ENCODE measurements around the gene KIFC3.

KIFC3 gene

DNA sequence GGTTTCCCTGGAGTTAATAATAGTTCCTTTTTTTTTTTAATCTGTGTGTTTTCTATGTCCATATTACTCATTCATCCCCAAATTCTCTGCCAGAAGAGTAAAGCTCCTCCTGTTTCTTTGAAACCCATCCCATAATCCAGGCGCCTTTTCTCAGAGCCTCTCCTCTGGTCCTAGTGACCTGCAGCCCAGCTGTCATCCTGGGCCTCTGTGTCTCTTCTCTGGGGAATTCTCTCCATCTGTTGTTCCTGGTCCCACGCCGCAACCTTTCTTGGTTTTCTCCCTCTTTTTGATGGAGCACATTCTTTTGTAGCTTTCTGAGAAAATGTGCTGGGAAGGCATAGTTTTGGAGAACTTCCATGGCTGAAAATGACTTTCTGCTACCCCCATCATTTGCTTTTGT, 56.5 kb downstream of the KIFC3 start:
- no peak overlapping the region for H3K23ac ChIP-seq (ENCODE audit: low read length)
- no peak overlapping the region for H3K27ac ChIP-seq (ENCODE audit: low read depth, low read length)
- no peak overlapping the region for H3K56ac ChIP-seq (ENCODE audit: low read length)
- H4K8ac ChIP-seq (ENCODE audit: low read depth, low read length), result no peak overlapping the region
- no peak overlapping the region for H3K4me2 ChIP-seq (ENCODE audit: low read length)
- H3K36me3 ChIP-seq (ENCODE audit: control insufficient read depth, insufficient read depth, low read length), result no peaks in the 10 kb centered on the region
- no peaks in the 10 kb centered on the region for H3K4me1 ChIP-seq (ENCODE audit: control insufficient read depth, low read depth, low read length)
- H2BK15ac ChIP-seq (replicated peaks; ENCODE audit: low read depth), result no peak overlapping the region
- no peaks in the 10 kb centered on the region for H3K79me2 ChIP-seq (ENCODE audit: control insufficient read depth, insufficient read depth, low read length)
- H3K18ac ChIP-seq (ENCODE audit: low read length), result no peak overlapping the region
- H3K4ac ChIP-seq (ENCODE audit: low read depth, low read length), result no peak overlapping the region
- no peak overlapping the region for H2AK5ac ChIP-seq (ENCODE audit: low read length)
- no peaks in the 10 kb centered on the region for H3K27me3 ChIP-seq (ENCODE audit: insufficient read depth, low read length, poor library complexity)
- no CpG with 5 or more reads among the region's 3 CpGs for WGBS (ENCODE audit: extremely low coverage, insufficient coverage, low lambda C conversion rate)
- no peak overlapping the region for H3K4me3 ChIP-seq (ENCODE audit: low read length)
- no peak overlapping the region for H3K9ac ChIP-seq (ENCODE audit: low read length)
- no peaks in the 10 kb centered on the region for H3K79me1 ChIP-seq (ENCODE audit: low read length)
- H2BK5ac ChIP-seq (ENCODE audit: low read length), result no peak overlapping the region
- H2BK120ac ChIP-seq (ENCODE audit: low read depth, low read length), result no peak overlapping the region
- no peak overlapping the region for H4K5ac ChIP-seq (ENCODE audit: low read length)
- DNase-seq, result no peak

DNA sequence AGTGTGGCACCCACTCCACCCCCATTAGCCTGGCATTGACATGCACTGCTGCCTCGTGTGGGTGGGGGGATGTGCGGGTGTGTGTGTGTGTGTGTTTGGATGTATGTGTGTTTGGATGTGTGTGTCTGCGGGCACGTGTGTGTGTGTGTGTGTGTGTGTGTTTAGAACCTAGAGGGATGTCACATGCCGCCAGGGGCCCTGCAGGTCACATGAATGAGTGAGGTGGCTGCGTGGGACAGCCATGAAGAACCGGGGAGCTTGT, 57.7 kb downstream of the KIFC3 start:
- H2BK5ac ChIP-seq (ENCODE audit: low read length), result no peak overlapping the region
- no peak overlapping the region for H4K5ac ChIP-seq (ENCODE audit: low read length)
- no peaks in the 10 kb centered on the region for H3K79me1 ChIP-seq (ENCODE audit: low read length)
- no peak overlapping the region for H3K23ac ChIP-seq (ENCODE audit: low read length)
- no peaks in the 10 kb centered on the region for H3K36me3 ChIP-seq (ENCODE audit: control insufficient read depth, insufficient read depth, low read length)
- H3K4me3 ChIP-seq (ENCODE audit: low read length), result no peak overlapping the region
- no peak overlapping the region for H3K27ac ChIP-seq (ENCODE audit: low read depth, low read length)
- no peaks in the 10 kb centered on the region for H3K27me3 ChIP-seq (ENCODE audit: insufficient read depth, low read length, poor library complexity)
- WGBS (ENCODE audit: extremely low coverage, insufficient coverage, low lambda C conversion rate), result no CpG with 5 or more reads among the region's 7 CpGs
- no peak overlapping the region for H4K8ac ChIP-seq (ENCODE audit: low read depth, low read length)
- H3K4me1 ChIP-seq (ENCODE audit: control insufficient read depth, low read depth, low read length), result no peaks in the 10 kb centered on the region
- no peak overlapping the region for H3K4ac ChIP-seq (ENCODE audit: low read depth, low read length)
- no peak overlapping the region for H2BK120ac ChIP-seq (ENCODE audit: low read depth, low read length)
- no peak overlapping the region for H3K18ac ChIP-seq (ENCODE audit: low read length)
- H3K56ac ChIP-seq (ENCODE audit: low read length), result no peak overlapping the region
- DNase-seq, result no peak
- H3K4me2 ChIP-seq (ENCODE audit: low read length), result no peak overlapping the region
- H3K79me2 ChIP-seq (ENCODE audit: control insufficient read depth, insufficient read depth, low read length), result no peaks in the 10 kb centered on the region
- no peak overlapping the region for H2AK5ac ChIP-seq (ENCODE audit: low read length)
- H2BK15ac ChIP-seq (replicated peaks; ENCODE audit: low read depth), result no peak overlapping the region
- H3K9ac ChIP-seq (ENCODE audit: low read length), result no peak overlapping the region

DNA sequence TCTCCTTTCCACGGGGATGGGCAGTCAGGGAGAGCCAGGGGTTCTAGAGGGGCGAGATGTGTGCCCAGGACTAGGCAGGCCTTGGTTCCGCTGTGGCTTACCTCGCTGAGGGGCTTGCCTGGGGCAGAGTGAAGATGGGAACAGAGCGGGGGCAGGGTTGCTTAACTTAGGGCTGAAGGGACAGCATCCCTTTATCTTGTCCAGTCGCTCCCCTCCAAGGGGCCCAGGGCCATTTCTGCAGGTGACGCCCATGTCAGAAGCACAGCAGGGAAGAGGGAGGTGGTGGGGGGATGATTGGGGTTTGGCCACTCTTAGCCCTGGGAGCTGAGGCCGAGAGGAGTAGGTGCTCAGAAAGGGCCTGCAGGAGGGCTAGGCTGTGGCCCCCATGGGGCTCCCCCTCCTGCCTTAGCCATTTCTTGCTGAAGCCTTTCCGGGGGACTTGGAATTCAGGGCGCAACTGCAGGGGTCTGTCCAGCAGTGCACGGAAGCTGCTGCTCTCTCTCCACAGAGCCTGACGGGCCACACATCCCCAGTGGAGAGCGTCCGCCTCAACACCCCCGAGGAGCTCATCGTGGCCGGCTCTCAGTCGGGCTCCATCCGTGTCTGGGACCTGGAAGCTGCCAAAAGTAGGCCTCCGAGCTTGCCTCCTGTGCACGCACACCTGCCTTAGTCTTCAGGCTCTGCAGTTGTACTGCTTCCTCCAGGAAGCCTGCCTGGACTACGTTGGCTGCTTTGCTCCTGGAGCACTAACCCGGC, 58.2 kb downstream of the KIFC3 start:
- H3K4me1 ChIP-seq (ENCODE audit: control insufficient read depth, low read depth, low read length), result no peaks in the 10 kb centered on the region
- peak overlapping the region; percentile 15 for H3K56ac ChIP-seq (ENCODE audit: low read length)
- H3K23ac ChIP-seq (ENCODE audit: low read length), result no peak overlapping the region
- no peak overlapping the region for H4K8ac ChIP-seq (ENCODE audit: low read depth, low read length)
- H2BK15ac ChIP-seq (replicated peaks; ENCODE audit: low read depth), result no peak overlapping the region
- no peak overlapping the region for H3K4me3 ChIP-seq (ENCODE audit: low read length)
- no peak overlapping the region for H2BK120ac ChIP-seq (ENCODE audit: low read depth, low read length)
- H3K27me3 ChIP-seq (ENCODE audit: insufficient read depth, low read length, poor library complexity), result no peaks in the 10 kb centered on the region
- H3K9ac ChIP-seq (ENCODE audit: low read length), result no peak overlapping the region
- H3K4ac ChIP-seq (ENCODE audit: low read depth, low read length), result no peak overlapping the region
- no CpG with 5 or more reads among the region's 23 CpGs for WGBS (ENCODE audit: extremely low coverage, insufficient coverage, low lambda C conversion rate)
- no peak overlapping the region for H3K18ac ChIP-seq (ENCODE audit: low read length)
- no peaks in the 10 kb centered on the region for H3K79me2 ChIP-seq (ENCODE audit: control insufficient read depth, insufficient read depth, low read length)
- no peak overlapping the region for H3K27ac ChIP-seq (ENCODE audit: low read depth, low read length)
- no peak overlapping the region for H2AK5ac ChIP-seq (ENCODE audit: low read length)
- no peak for DNase-seq
- no peak overlapping the region for H4K5ac ChIP-seq (ENCODE audit: low read length)
- no peaks in the 10 kb centered on the region for H3K79me1 ChIP-seq (ENCODE audit: low read length)
- no peak overlapping the region for H2BK5ac ChIP-seq (ENCODE audit: low read length)
- H3K4me2 ChIP-seq (ENCODE audit: low read length), result no peak overlapping the region
- H3K36me3 ChIP-seq (ENCODE audit: control insufficient read depth, insufficient read depth, low read length), result no peaks in the 10 kb centered on the region

DNA sequence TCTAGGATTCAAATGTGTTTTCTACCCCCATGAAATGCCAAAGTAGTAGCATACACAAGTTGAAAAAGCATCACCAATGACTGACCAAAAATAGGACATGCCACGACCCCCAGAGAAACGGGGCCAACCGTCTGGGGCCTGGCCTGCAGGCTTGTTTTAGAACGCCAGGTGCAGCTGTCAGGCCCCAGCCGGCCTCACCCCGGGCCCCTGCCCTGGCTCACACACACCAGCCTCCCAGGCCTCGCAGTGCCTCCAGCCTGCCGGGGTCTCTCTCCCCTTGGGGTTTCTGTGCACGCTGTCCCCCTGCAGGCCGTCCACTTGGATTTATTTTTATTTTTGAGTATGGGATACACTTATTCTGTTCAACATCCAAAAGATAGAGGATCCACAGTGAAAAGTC, 58.8 kb downstream of the KIFC3 start:
- DNase-seq, result no peak
- Histone ChIP-seq H3K4ac (ENCODE audit: low read depth, low read length) (no peak overlapping the region), H3K23ac (ENCODE audit: low read length) (no peak overlapping the region)

DNA sequence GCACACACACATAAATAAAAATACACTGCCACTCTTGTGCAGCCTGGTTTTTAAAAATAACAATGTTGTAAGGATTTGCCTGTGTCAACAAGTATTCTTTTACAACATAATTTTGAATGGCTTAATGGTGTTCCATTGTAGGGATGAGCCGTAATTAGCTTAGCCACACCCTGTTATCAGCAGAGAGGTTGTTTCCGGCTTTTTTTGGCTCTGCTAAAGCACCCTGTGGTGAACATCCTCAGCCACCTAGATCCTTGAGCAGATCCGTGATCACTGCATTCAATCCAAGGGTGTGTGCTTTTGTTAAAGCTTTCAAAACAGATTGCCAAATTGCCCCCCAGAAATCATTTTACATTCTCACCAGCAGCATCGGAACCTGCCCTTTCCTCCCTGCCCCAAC, 59.7 kb downstream of the KIFC3 start:
- H3K9ac ChIP-seq (ENCODE audit: low read length), result no peak overlapping the region
- H3K4ac ChIP-seq (ENCODE audit: low read depth, low read length), result no peak overlapping the region
- no peak overlapping the region for H3K18ac ChIP-seq (ENCODE audit: low read length)
- H3K4me2 ChIP-seq (ENCODE audit: low read length), result no peak overlapping the region
- H3K4me1 ChIP-seq (ENCODE audit: control insufficient read depth, low read depth, low read length), result no peaks in the 10 kb centered on the region
- peak; percentile 53 for DNase-seq
- H2BK15ac ChIP-seq (replicated peaks; ENCODE audit: low read depth), result no peak overlapping the region
- H3K56ac ChIP-seq (ENCODE audit: low read length), result no peak overlapping the region
- no peaks in the 10 kb centered on the region for H3K36me3 ChIP-seq (ENCODE audit: control insufficient read depth, insufficient read depth, low read length)
- no peaks in the 10 kb centered on the region for H3K79me2 ChIP-seq (ENCODE audit: control insufficient read depth, insufficient read depth, low read length)
- H3K23ac ChIP-seq (ENCODE audit: low read length), result no peak overlapping the region
- no peak overlapping the region for H2BK120ac ChIP-seq (ENCODE audit: low read depth, low read length)
- H3K79me1 ChIP-seq (ENCODE audit: low read length), result no peaks in the 10 kb centered on the region
- H2AK5ac ChIP-seq (ENCODE audit: low read length), result no peak overlapping the region
- H3K4me3 ChIP-seq (ENCODE audit: low read length), result no peak overlapping the region
- no peak overlapping the region for H4K8ac ChIP-seq (ENCODE audit: low read depth, low read length)
- WGBS (ENCODE audit: extremely low coverage, insufficient coverage, low lambda C conversion rate), result no CpG with 5 or more reads among the region's 4 CpGs
- no peaks in the 10 kb centered on the region for H3K27me3 ChIP-seq (ENCODE audit: insufficient read depth, low read length, poor library complexity)
- H2BK5ac ChIP-seq (ENCODE audit: low read length), result no peak overlapping the region
- no peak overlapping the region for H3K27ac ChIP-seq (ENCODE audit: low read depth, low read length)
- H4K5ac ChIP-seq (ENCODE audit: low read length), result no peak overlapping the region

More for the DNA sequence above, 58.8 kb downstream of the KIFC3 start:
- Histone ChIP-seq H4K5ac (ENCODE audit: low read length) (no peak overlapping the region), H3K79me2 (ENCODE audit: control insufficient read depth, insufficient read depth, low read length) (no peaks in the 10 kb centered on the region), H3K36me3 (ENCODE audit: control insufficient read depth, insufficient read depth, low read length) (no peaks in the 10 kb centered on the region), H3K4me3 (ENCODE audit: low read length) (no peak overlapping the region), H4K8ac (ENCODE audit: low read depth, low read length) (no peak overlapping the region), H2BK15ac (replicated peaks; ENCODE audit: low read depth) (no peak overlapping the region), H3K56ac (ENCODE audit: low read length) (peak overlapping the region; percentile 25), H2AK5ac (ENCODE audit: low read length) (no peak overlapping the region), H3K27ac (ENCODE audit: low read depth, low read length) (no peak overlapping the region), H2BK5ac (ENCODE audit: low read length) (no peak overlapping the region), H3K79me1 (ENCODE audit: low read length) (no peaks in the 10 kb centered on the region), H3K27me3 (ENCODE audit: insufficient read depth, low read length, poor library complexity) (no peaks in the 10 kb centered on the region), H3K18ac (ENCODE audit: low read length) (no peak overlapping the region), H3K4me2 (ENCODE audit: low read length) (no peak overlapping the region), H2BK120ac (ENCODE audit: low read depth, low read length) (no peak overlapping the region), H3K9ac (ENCODE audit: low read length) (no peak overlapping the region), H3K4me1 (ENCODE audit: control insufficient read depth, low read depth, low read length) (no peaks in the 10 kb centered on the region)
- WGBS (ENCODE audit: extremely low coverage, insufficient coverage, low lambda C conversion rate), result no CpG with 5 or more reads among the region's 10 CpGs

DNA sequence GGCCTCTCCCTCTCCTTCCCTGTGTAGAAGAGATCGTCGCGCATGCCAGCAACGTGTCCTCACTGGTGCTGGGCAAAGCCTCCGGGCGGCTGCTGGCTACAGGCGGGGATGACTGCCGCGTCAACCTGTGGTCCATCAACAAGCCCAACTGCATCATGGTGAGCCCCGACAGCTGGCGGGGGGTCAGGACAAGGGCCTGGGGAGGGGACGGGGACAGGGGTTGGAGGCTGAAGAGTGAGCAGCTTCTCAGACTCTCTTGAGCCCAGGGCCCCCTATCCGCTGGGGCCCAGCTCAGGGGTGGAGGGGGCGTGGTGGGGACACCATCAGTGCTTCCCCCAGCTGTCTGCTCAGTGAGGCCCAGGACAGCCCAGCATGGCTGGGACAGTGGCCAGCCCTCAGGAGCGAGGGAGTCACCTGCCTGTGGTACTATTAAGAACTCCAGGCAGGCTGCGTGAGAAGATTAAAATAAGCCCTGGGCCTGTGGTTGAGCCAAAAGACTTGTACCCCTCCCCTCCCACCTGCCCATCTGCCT, 60.6 kb downstream of the KIFC3 start:
- Histone ChIP-seq H2BK5ac (ENCODE audit: low read length) (no peak overlapping the region), H2AK5ac (ENCODE audit: low read length) (no peak overlapping the region), H3K79me1 (ENCODE audit: low read length) (no peaks in the 10 kb centered on the region)

More for the DNA sequence above, 60.6 kb downstream of the KIFC3 start:
- Histone ChIP-seq H3K4me1 (ENCODE audit: control insufficient read depth, low read depth, low read length) (no peaks in the 10 kb centered on the region), H3K23ac (ENCODE audit: low read length) (no peak overlapping the region), H4K8ac (ENCODE audit: low read depth, low read length) (no peak overlapping the region), H3K56ac (ENCODE audit: low read length) (no peak overlapping the region), H2BK15ac (replicated peaks; ENCODE audit: low read depth) (no peak overlapping the region), H3K4ac (ENCODE audit: low read depth, low read length) (no peak overlapping the region), H4K5ac (ENCODE audit: low read length) (no peak overlapping the region), H3K27ac (ENCODE audit: low read depth, low read length) (no peak overlapping the region), H3K18ac (ENCODE audit: low read length) (no peak overlapping the region), H3K4me2 (ENCODE audit: low read length) (no peak overlapping the region), H2BK120ac (ENCODE audit: low read depth, low read length) (no peak overlapping the region), H3K9ac (ENCODE audit: low read length) (no peak overlapping the region), H3K4me3 (ENCODE audit: low read length) (no peak overlapping the region), H3K27me3 (ENCODE audit: insufficient read depth, low read length, poor library complexity) (no peaks in the 10 kb centered on the region), H3K36me3 (ENCODE audit: control insufficient read depth, insufficient read depth, low read length) (no peaks in the 10 kb centered on the region), H3K79me2 (ENCODE audit: control insufficient read depth, insufficient read depth, low read length) (no peaks in the 10 kb centered on the region)
- WGBS (ENCODE audit: extremely low coverage, insufficient coverage, low lambda C conversion rate), result no CpG with 5 or more reads among the region's 16 CpGs
- no peak for DNase-seq
